Effector memory CD4-positive, alpha-beta T cell (primary cell): ENCODE measurements around the gene FBXL17.

Experiments used
- DNase-seq, 3 donors: peaks; one replicate each; pipeline ENCODE4 v3.0.0-alpha.2; 2020
- H3K27ac ChIP-seq: 2 replicates; pipeline ENCODE4 v1.7.0; 2013; ENCODE audit warnings: mild to moderate bottlenecking, low read length, moderate library complexity; ENCODE audit not compliant: insufficient read depth, poor library complexity, severe bottlenecking
- H3K27me3 ChIP-seq: replicated peaks from 2 replicates; pipeline ENCODE4 v1.7.0; 2013; ENCODE audit warnings: mild to moderate bottlenecking, low read length; ENCODE audit not compliant: insufficient read depth, control insufficient read depth, poor library complexity, severe bottlenecking
- H3K36me3 ChIP-seq: 2 replicates; pipeline ENCODE4 v1.7.0; 2013; ENCODE audit warnings: mild to moderate bottlenecking, low read length, moderate library complexity; ENCODE audit not compliant: control insufficient read depth, insufficient read depth
- H3K4me1 ChIP-seq: 2 replicates; pipeline ENCODE4 v1.7.0; 2013; ENCODE audit warnings: low read length, mild to moderate bottlenecking; ENCODE audit not compliant: control insufficient read depth, insufficient read depth, poor library complexity, severe bottlenecking
- H3K4me3 ChIP-seq: 2 replicates; pipeline ENCODE4 v1.7.0; 2013; ENCODE audit warnings: low read length, low read depth, mild to moderate bottlenecking; ENCODE audit not compliant: insufficient read depth, poor library complexity, severe bottlenecking
- H3K9me3 ChIP-seq: 2 replicates; pipeline ENCODE4 v1.7.0; 2013; ENCODE audit warnings: mild to moderate bottlenecking, low read length, moderate library complexity; ENCODE audit not compliant: control insufficient read depth

The FBXL17 gene

GRCh38 chr5:108094800-108095199 is 287.1 kb downstream of the FBXL17 start:
- no peak for DNase-seq
- Histone ChIP-seq H3K27ac (no peak overlapping the region), H3K4me3 (no peak overlapping the region), H3K9me3 (no peaks in the 10 kb centered on the region), H3K27me3 (no peaks in the 10 kb centered on the region), H3K36me3 (no peaks in the 10 kb centered on the region), H3K4me1 (no peaks in the 10 kb centered on the region)

- Histone ChIP-seq H3K27ac (no peak overlapping the region), H3K36me3 (no peaks in the 10 kb centered on the region), H3K4me1 (no peaks in the 10 kb centered on the region), H3K4me3 (no peak overlapping the region), H3K9me3 (no peaks in the 10 kb centered on the region), H3K27me3 (no peaks in the 10 kb centered on the region)
- DNase-seq = no peak
Measured at GRCh38 chr5:108093186-108093585, 288.7 kb downstream of the FBXL17 start.

GRCh38 chr5:108090946-108091345 is 291.0 kb downstream of the FBXL17 start:
- no peaks in the 10 kb centered on the region for H3K4me1 ChIP-seq

GRCh38 chr5:108084105-108084504 is 297.8 kb downstream of the FBXL17 start:
- Histone ChIP-seq H3K27ac (no peak overlapping the region), H3K36me3 (no peaks in the 10 kb centered on the region), H3K27me3 (no peaks in the 10 kb centered on the region), H3K4me3 (no peak overlapping the region), H3K9me3 (no peaks in the 10 kb centered on the region), H3K4me1 (no peaks in the 10 kb centered on the region)
- DNase-seq = no peak

More at GRCh38 chr5:108090946-108091345, 291.0 kb downstream of the FBXL17 start:
- no peaks in the 10 kb centered on the region for H3K9me3 ChIP-seq
- H3K36me3 ChIP-seq = no peaks in the 10 kb centered on the region
- no peaks in the 10 kb centered on the region for H3K27me3 ChIP-seq
- no peak overlapping the region for H3K4me3 ChIP-seq
- H3K27ac ChIP-seq = no peak overlapping the region
- DNase-seq = no peak

- Histone ChIP-seq H3K4me3 (no peak overlapping the region), H3K27me3 (no peaks in the 10 kb centered on the region), H3K4me1 (no peaks in the 10 kb centered on the region), H3K9me3 (no peaks in the 10 kb centered on the region), H3K27ac (no peak overlapping the region), H3K36me3 (no peaks in the 10 kb centered on the region)
- DNase-seq = no peak
Measured at GRCh38 chr5:108083232-108083631, 298.7 kb downstream of the FBXL17 start.

- Histone ChIP-seq H3K36me3 (no peaks in the 10 kb centered on the region), H3K9me3 (no peaks in the 10 kb centered on the region), H3K27ac (no peak overlapping the region), H3K4me1 (no peaks in the 10 kb centered on the region), H3K4me3 (no peak overlapping the region), H3K27me3 (no peaks in the 10 kb centered on the region)
- DNase-seq = no peak
Measured at GRCh38 chr5:108081707-108082106, 300.2 kb downstream of the FBXL17 start.

- Histone ChIP-seq H3K27ac (no peak overlapping the region), H3K4me3 (no peak overlapping the region), H3K27me3 (no peaks in the 10 kb centered on the region), H3K36me3 (no peaks in the 10 kb centered on the region), H3K4me1 (no peaks in the 10 kb centered on the region), H3K9me3 (no peaks in the 10 kb centered on the region)
- DNase-seq = no peak
Measured at GRCh38 chr5:108079753-108080152, 302.1 kb downstream of the FBXL17 start.

- Histone ChIP-seq H3K4me3 (no peak overlapping the region), H3K27ac (no peak overlapping the region), H3K36me3 (no peaks in the 10 kb centered on the region), H3K9me3 (no peaks in the 10 kb centered on the region), H3K4me1 (no peaks in the 10 kb centered on the region), H3K27me3 (no peaks in the 10 kb centered on the region)
- DNase-seq = no peak
Measured at GRCh38 chr5:108078882-108079281, 303.0 kb downstream of the FBXL17 start.

GRCh38 chr5:108078345-108078744 is 303.6 kb downstream of the FBXL17 start:
- Histone ChIP-seq H3K36me3 (no peaks in the 10 kb centered on the region), H3K4me1 (no peaks in the 10 kb centered on the region), H3K27ac (no peak overlapping the region), H3K9me3 (no peaks in the 10 kb centered on the region), H3K4me3 (no peak overlapping the region), H3K27me3 (no peaks in the 10 kb centered on the region)
- DNase-seq = no peak

- DNase-seq = no peak
Measured at GRCh38 chr5:108074626-108075025, 307.3 kb downstream of the FBXL17 start.

GRCh38 chr5:108064302-108064701 is 317.6 kb downstream of the FBXL17 start:
- H3K4me3 ChIP-seq = no peak overlapping the region
- no peaks in the 10 kb centered on the region for H3K36me3 ChIP-seq
- H3K4me1 ChIP-seq = no peaks in the 10 kb centered on the region
- H3K9me3 ChIP-seq = no peaks in the 10 kb centered on the region
- H3K27me3 ChIP-seq = no peaks in the 10 kb centered on the region
- no peak overlapping the region for H3K27ac ChIP-seq
- DNase-seq = no peak

More at GRCh38 chr5:108074626-108075025, 307.3 kb downstream of the FBXL17 start:
- Histone ChIP-seq H3K4me1 (no peaks in the 10 kb centered on the region), H3K4me3 (no peak overlapping the region), H3K27ac (no peak overlapping the region), H3K9me3 (no peaks in the 10 kb centered on the region), H3K36me3 (no peaks in the 10 kb centered on the region), H3K27me3 (no peaks in the 10 kb centered on the region)
